GM12878 (cell line): Measurements from ENCODE around the gene TFR2. TPM values are rescaled to one million over a fixed set of nuclear protein-coding genes. Genes with fewer than 3 reads are reported as not detected.
A peak's percentile ranks its signal among the peaks of the same experiment; 100 is the strongest.

Source experiments
- ATAC-seq: fragments of 200-7000 bp; cut with Tn5 transposase; 3 replicates; pipeline ENCODE4 v1.9.1; 2020; ENCODE audit warnings: mild to moderate bottlenecking, moderate library complexity
- BruUV-seq: library from RNA; stranded (reverse); fragments of 400-500 nt; replicated peaks from 2 replicates; lab custom pipeline; 2021; lab: Mats Ljungman, UMichigan
- CTCF ChIA-PET: fragments of 300-600 bp; sonication (Branson Sonifier 250); formaldehyde crosslinking; extraction: SDS; loops from one replicate; lab custom pipeline; 2021; ENCODE audit warnings: inconsistent platforms; lab: Yijun Ruan, JAX
- POLR2A ChIA-PET: fragments of 350-600 bp; formaldehyde crosslinking; extraction: SDS; loops from one replicate; lab custom pipeline; 2021; ENCODE audit warnings: inconsistent platforms; lab: Charles Lee
- RAD21 ChIA-PET: fragments of 300-600 bp; sonication (Branson Sonifier 250); formaldehyde crosslinking; loops from one replicate; lab custom pipeline; 2023; ENCODE audit warnings: antibody characterized with exemption; ENCODE audit not compliant: unreplicated experiment; lab: Charles Lee
- SMC1A ChIA-PET: fragments of 300-600 bp; sonication (Branson Sonifier 250); formaldehyde crosslinking; loops from one replicate; lab custom pipeline; 2023; ENCODE audit not compliant: unreplicated experiment, uncharacterized antibody; lab: Charles Lee
- DNase-seq: peaks from one replicate; pipeline ENCODE4 v3.0.0-alpha.2; 2011; ENCODE audit warnings: low read depth, low spot score
- FAIRE-seq: peaks from 3 replicates; lab custom pipeline; 2011; peaks lifted over from hg19 to GRCh38; lab: Jason Lieb, UNC
- H2AFZ ChIP-seq: 2 replicates; pipeline ENCODE4 v1.6.0; 2011; ENCODE audit warnings: low read depth, low read length, control low read depth; ENCODE audit not compliant: control insufficient read depth
- H3K27ac ChIP-seq: 2 replicates; pipeline ENCODE4 v1.5.1; 2011; ENCODE audit warnings: control low read depth; ENCODE audit not compliant: control insufficient read depth, insufficient read depth
- H3K27me3 ChIP-seq, 2 experiments: replicated peaks in 1 of 2; 2 replicates each; pipeline versions ENCODE4 v1.6.0 to v1.6.1; 2011; ENCODE audit warnings: low read length in 1 of 2; ENCODE audit not compliant: control insufficient read depth in 2 of 2, insufficient read depth in 2 of 2
- H3K36me3 ChIP-seq, 2 experiments: 2 replicates each; pipeline ENCODE4 v1.5.1; 2011; ENCODE audit warnings: low read length in 1 of 2; ENCODE audit not compliant: control insufficient read depth in 2 of 2, insufficient read depth in 2 of 2
- H3K4me1 ChIP-seq: 2 replicates; pipeline ENCODE4 v1.6.1; 2011; ENCODE audit warnings: mild to moderate bottlenecking, low read length, moderate library complexity, mixed read lengths; ENCODE audit not compliant: control insufficient read depth, insufficient read depth
- H3K4me2 ChIP-seq: 2 replicates; pipeline ENCODE4 v1.6.0; 2011; ENCODE audit warnings: control low read depth; ENCODE audit not compliant: control insufficient read depth, insufficient read depth
- H3K4me3 ChIP-seq: fragments of 200-600 bp; sonication (generic); 2 replicates; pipeline ENCODE4 v1.5.1; 2016
- H3K79me2 ChIP-seq: 2 replicates; pipeline ENCODE4 v1.6.0; 2011; ENCODE audit warnings: low read length; ENCODE audit not compliant: control insufficient read depth, insufficient read depth
- H3K9ac ChIP-seq: 2 replicates; pipeline ENCODE4 v1.8.0; 2011; ENCODE audit warnings: low read length, control low read depth, mixed read lengths; ENCODE audit not compliant: control insufficient read depth, insufficient read depth
- H3K9me3 ChIP-seq: replicated peaks from 3 replicates; pipeline ENCODE4 v1.5.1; 2011; ENCODE audit warnings: mild to moderate bottlenecking, low read length; ENCODE audit not compliant: control insufficient read depth, insufficient read depth
- H4K20me1 ChIP-seq: 2 replicates; pipeline ENCODE4 v1.6.0; 2011; ENCODE audit not compliant: control insufficient read depth, insufficient read depth
- BHLHE40 ChIP-seq, 2 experiments: fragments of 450-650 bp in 1 of 2; IDR thresholded peaks; 2 replicates each; pipeline ENCODE4 v1.6.1; 2011 to 2017; ENCODE audit warnings: low read depth in 2 of 2, borderline replicate concordance in 1 of 2, improper control_type of control experiment in 1 of 2, low read length in 1 of 2, mild to moderate bottlenecking in 1 of 2
- EED ChIP-seq: sonication (generic); IDR thresholded peaks from 2 replicates; pipeline ENCODE4 v1.6.1; 2016; ENCODE audit warnings: antibody characterized with exemption, low read depth
- RAD21 ChIP-seq: IDR thresholded peaks from 2 replicates; pipeline ENCODE4 v1.6.1; 2011; ENCODE audit warnings: mild to moderate bottlenecking, low read depth, low read length, moderate library complexity; ENCODE audit not compliant: insufficient read depth
- RFX5 ChIP-seq: IDR thresholded peaks from 2 replicates; pipeline ENCODE4 v1.6.1; 2011; ENCODE audit warnings: low read depth, low read length, improper control_type of control experiment
- WGBS: methylation state at CpG from one replicate; pipeline ENCODE4 v1.1.6; 2016; ENCODE audit warnings: low lambda C conversion rate; ENCODE audit not compliant: insufficient replicate concordance, insufficient coverage; ENCODE audit errors: missing lambda C conversion rate; 5-methylcytosine and 5-hydroxymethylcytosine counted together
- in situ Hi-C: fragments of 300-500 bp; cut with MboI; formaldehyde crosslinking; loops from 9 replicates; pipeline ENCODE4 v1.14.3; 2018; ENCODE audit warnings: mixed read lengths
- intact Hi-C: fragments of 100-400 bp; cut with micrococcal nuclease; formaldehyde crosslinking; loops from one replicate; pipeline ENCODE4 v1.14.2; 2022; ENCODE audit not compliant: unreplicated experiment
- polyA plus RNA-seq, 11 experiments: library from polyadenylated mRNA; depleted of rRNA in 4 of 11; unstranded in 6 of 11; stranded (reverse) in 5 of 11; fragments of >200 nt; fragmentation: Nextera tagmentation in 4 of 11; fragmentation: Illumina TruSeq in 1 of 11; extraction: Ambion mirVana in 4 of 11; extraction: Trizol in 1 of 11; gene quantifications; 1 replicate in 1 of 11; 2 replicates in 10 of 11; pipeline versions ENCODE4 v1.2.1 to v1.2.3, GENCODE V29; 2011 to 2016; ENCODE audit warnings: inconsistent platforms in 2 of 11, missing spikeins in 2 of 11, low read depth in 1 of 11
- total RNA-seq, 4 experiments: library from RNA; depleted of rRNA in 3 of 4; stranded (reverse); fragments of >200 nt in 3 of 4; fragmentation: Illumina TruSeq in 1 of 4; extraction: Trizol in 1 of 4; gene quantifications; 2 replicates each; pipeline versions ENCODE4 v1.2.1 to v1.2.3, GENCODE V29; 2013 to 2021

Gene TFR2
- total and polyA plus RNA-seq, 10 of the 15 experiments (the other 5 are each of a cell fraction or from before 2014, with no cell fraction given) = 0.30 to 7.2 (median 1.8) TPM

DNA sequence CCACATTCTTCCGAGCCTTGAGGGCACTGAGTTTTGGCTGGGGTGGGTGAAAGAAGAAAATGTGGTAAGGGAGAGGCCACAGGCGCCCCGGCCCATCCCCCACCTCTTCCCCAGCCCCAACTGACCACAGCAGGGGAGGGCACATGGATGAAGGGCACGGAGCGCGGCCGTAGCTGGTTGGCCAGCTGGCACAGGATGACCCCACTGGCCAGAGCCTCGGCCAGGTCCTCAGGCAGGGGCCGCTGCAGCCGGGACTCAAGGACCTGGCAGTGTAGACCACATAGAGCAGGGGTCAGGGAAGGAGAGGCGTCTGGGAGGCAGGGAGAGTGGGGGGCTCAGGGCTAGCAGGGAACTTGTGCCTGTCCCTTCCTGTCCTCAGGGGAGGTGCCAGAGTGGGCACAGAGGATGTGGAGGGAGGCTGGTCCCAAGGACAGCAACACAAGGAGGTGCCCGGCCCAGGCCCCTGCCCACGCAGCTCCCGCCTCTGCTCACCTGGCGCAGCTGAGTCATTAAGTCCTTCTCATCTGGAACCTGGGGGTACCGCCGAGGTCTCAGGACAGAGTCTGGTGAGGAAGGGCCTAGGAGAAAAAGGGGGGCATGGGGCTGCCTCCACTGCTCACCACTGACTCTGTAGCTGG is 65.5 kb downstream of the TFR2 start:
- no peak overlapping the region for H3K9ac ChIP-seq
- peaks cover 8% of the 10 kb centered on the region for H3K4me1 ChIP-seq
- BruUV-seq = no TSS peak
- TF ChIP-seq RAD21 = no peak
- no peak for TF ChIP-seq RFX5
- H3K4me3 ChIP-seq = no peak overlapping the region
- H4K20me1 ChIP-seq = no peaks in the 10 kb centered on the region
- no peak for DNase-seq
- H3K27ac ChIP-seq = no peak overlapping the region
- H3K36me3 ChIP-seq = peaks cover 7 to 13% of the 10 kb centered on the region in 2 experiments; a peak in 3 of 4 replicates
- no peak overlapping the region for H2AFZ ChIP-seq
- no peak for FAIRE-seq
- WGBS = 92% methylated on average over 17 of the region's 17 CpGs
- no peak overlapping the region for H3K4me2 ChIP-seq
- no peaks in the 10 kb centered on the region for H3K27me3 ChIP-seq
- intact Hi-C loops (no loop called here), in situ Hi-C loops (no loop called here)
- ChIA-PET CTCF (no interaction called here), SMC1A (no interaction called here), RAD21 (no interaction called here), POLR2A (no interaction called here)
- ATAC-seq = no peak
- no peaks in the 10 kb centered on the region for H3K79me2 ChIP-seq
- H3K9me3 ChIP-seq = no peaks in the 10 kb centered on the region

GRCh38 chr7:100575206-100575631 is 66.1 kb downstream of the TFR2 start:
- ChIA-PET POLR2A (no interaction called here), RAD21 (no interaction called here), CTCF (no interaction called here), SMC1A (no interaction called here)
- TF ChIP-seq BHLHE40 (IDR thresholded peaks at IDR 0.05; ENCODE audit: borderline replicate concordance in 1 of 2, low read depth in 2 of 2, low read length in 1 of 2) (peak in 1 of 2 experiments; percentile 42; a peak in 2 of 4 replicates), EED (no peak)
- intact Hi-C loops = no loop called here
- in situ Hi-C loops = no loop called here
- Histone ChIP-seq H3K36me3 (peaks cover 7 to 11% of the 10 kb centered on the region in 2 experiments; a peak in 3 of 4 replicates), H3K9me3 (no peaks in the 10 kb centered on the region), H4K20me1 (no peaks in the 10 kb centered on the region), H2AFZ (no peak overlapping the region), H3K4me2 (no peak overlapping the region), H3K4me3 (no peak overlapping the region), H3K9ac (no peak overlapping the region), H3K27ac (no peak overlapping the region), H3K79me2 (no peaks in the 10 kb centered on the region), H3K27me3 (no peaks in the 10 kb centered on the region), H3K4me1 (peaks cover 11% of the 10 kb centered on the region)
- DNase-seq = no peak
- WGBS = 89% methylated on average over 14 of the region's 14 CpGs
- ATAC-seq = no peak; the same call in 2 of the 3 replicates
- no TSS peak for BruUV-seq
- FAIRE-seq = no peak
